CD4-positive, CD25-positive, alpha-beta regulatory T cell (primary cell): ENCODE results near the gene MRPS26. TPM values are rescaled to one million over a fixed set of nuclear protein-coding genes. Genes with fewer than 3 reads are reported as not detected.

Experiments
- ATAC-seq, 2 donors: fragments of 150-1000 bp; cut with Tn5 transposase; one replicate each; pipeline ENCODE4 v1.10.0; 2021; ENCODE audit warnings: low read depth in 2 of 2, moderate number of reproducible peaks in 2 of 2, moderate library complexity in 1 of 2
- DNase-seq, 3 donors: peaks; one replicate each; pipeline versions ENCODE4 v3.0.0 to v3.0.0-alpha.2; 2012 to 2022; ENCODE audit warnings: mixed read lengths in 1 of 3
- H3K27ac ChIP-seq: one replicate; pipeline ENCODE4 v1.7.0; 2013; ENCODE audit warnings: mild to moderate bottlenecking, low read length; ENCODE audit not compliant: insufficient read depth, poor library complexity, severe bottlenecking
- H3K27me3 ChIP-seq: one replicate; pipeline ENCODE4 v1.7.0; 2013; ENCODE audit warnings: low read length; ENCODE audit not compliant: control insufficient read depth, insufficient read depth
- H3K36me3 ChIP-seq: one replicate; pipeline ENCODE4 v1.7.0; 2013; ENCODE audit warnings: mild to moderate bottlenecking, low read length, moderate library complexity; ENCODE audit not compliant: control insufficient read depth, insufficient read depth
- H3K4me1 ChIP-seq: 2 replicates; pipeline ENCODE4 v1.7.0; 2013; ENCODE audit warnings: mild to moderate bottlenecking, low read length; ENCODE audit not compliant: insufficient read depth, control insufficient read depth, poor library complexity, severe bottlenecking
- H3K4me3 ChIP-seq: one replicate; pipeline ENCODE4 v1.7.0; 2013; ENCODE audit warnings: low read depth, mild to moderate bottlenecking, low read length, moderate library complexity
- H3K9me3 ChIP-seq, 2 experiments: 1 replicate in 1 of 2; 2 replicates in 1 of 2; pipeline ENCODE4 v1.7.0; 2013; ENCODE audit warnings: low read length in 2 of 2, mild to moderate bottlenecking in 1 of 2, moderate library complexity in 1 of 2; ENCODE audit not compliant: control insufficient read depth in 2 of 2
- H3K27ac Mint-ChIP-seq, 3 donors: one replicate each; pipeline ENCODE4 v1.8.0; 2020 to 2022; ENCODE audit warnings: mild to moderate bottlenecking in 3 of 3, mixed read lengths in 3 of 3, moderate library complexity in 2 of 3
- H3K27me3 Mint-ChIP-seq: one replicate; pipeline ENCODE4 v1.8.0; 2022; ENCODE audit warnings: mild to moderate bottlenecking, mixed read lengths
- H3K36me3 Mint-ChIP-seq: one replicate; pipeline ENCODE4 v1.8.0; 2020; ENCODE audit warnings: mixed read lengths
- H3K4me1 Mint-ChIP-seq, 4 donors: one replicate each; pipeline ENCODE4 v1.8.0; 2020 to 2022; ENCODE audit warnings: mixed read lengths in 4 of 4, mild to moderate bottlenecking in 1 of 4
- H3K4me3 Mint-ChIP-seq, 4 donors: one replicate each; pipeline ENCODE4 v1.8.0; 2020 to 2022; ENCODE audit warnings: mild to moderate bottlenecking in 4 of 4, mixed read lengths in 4 of 4, moderate library complexity in 3 of 4
- H3K9me3 Mint-ChIP-seq, 7 donors: one replicate each; pipeline ENCODE4 v1.8.0; 2020 to 2022; ENCODE audit warnings: mixed read lengths in 7 of 7, mild to moderate bottlenecking in 3 of 7, moderate library complexity in 2 of 7
- polyA plus RNA-seq, 4 donors: library from polyadenylated mRNA; unstranded; fragments of 300-500 nt; fragmentation: Illumina TruSeq; gene quantifications; one replicate each; pipeline ENCODE4 v1.2.3, GENCODE V29; 2021
- total RNA-seq: library from RNA; stranded (reverse); gene quantifications from one replicate; pipeline ENCODE4 v1.2.3, GENCODE V29; 2022

MRPS26 gene
- total and polyA plus RNA-seq, 5 donors from 2014 or later = 17.6 to 78.8 (median 72.5) TPM

DNA sequence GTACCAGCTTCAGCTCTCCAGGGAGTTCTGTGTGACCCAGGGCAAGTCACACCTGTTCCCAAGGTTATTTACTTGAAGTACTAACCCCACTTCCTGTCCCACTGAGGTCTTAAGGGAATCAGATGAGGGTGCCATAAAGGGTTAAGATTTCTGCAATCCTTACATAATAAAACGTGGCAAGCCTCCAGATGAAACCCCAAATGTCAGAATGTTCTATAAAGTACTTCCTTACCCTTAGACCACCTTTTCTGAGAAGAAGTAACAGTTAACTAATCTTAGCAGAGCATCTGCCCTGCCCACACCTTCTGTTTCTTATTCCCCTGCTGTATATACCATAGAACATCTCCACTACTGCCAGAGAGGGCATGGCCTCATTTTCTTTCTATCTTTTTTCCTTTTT, 44.7 kb downstream of the MRPS26 start:
- H3K4me3 ChIP-seq = no peak overlapping the region
- H3K4me1 ChIP-seq = peaks cover 33% of the 10 kb centered on the region
- H3K4me1 Mint-ChIP-seq = peaks cover 9 to 40% (median 21%) of the 10 kb centered on the region in 4 donors
- no peak overlapping the region for H3K27ac ChIP-seq
- peaks cover 0 to 2% (median 0%) of the 10 kb centered on the region in 7 donors for H3K9me3 Mint-ChIP-seq
- H3K27me3 ChIP-seq = no peaks in the 10 kb centered on the region
- H3K4me3 Mint-ChIP-seq = peak overlapping the region in 3 of 4 donors; percentile 27 to 85 (median 77)
- H3K36me3 Mint-ChIP-seq = no peaks in the 10 kb centered on the region
- peaks cover 57% of the 10 kb centered on the region for H3K27me3 Mint-ChIP-seq
- DNase-seq = peak in 1 of 3 donors; percentile 61
- H3K36me3 ChIP-seq = no peaks in the 10 kb centered on the region
- no peak for ATAC-seq
- H3K27ac Mint-ChIP-seq = peak overlapping the region in 2 of 3 donors; percentile 46 to 63
- no peaks in the 10 kb centered on the region for H3K9me3 ChIP-seq

DNA sequence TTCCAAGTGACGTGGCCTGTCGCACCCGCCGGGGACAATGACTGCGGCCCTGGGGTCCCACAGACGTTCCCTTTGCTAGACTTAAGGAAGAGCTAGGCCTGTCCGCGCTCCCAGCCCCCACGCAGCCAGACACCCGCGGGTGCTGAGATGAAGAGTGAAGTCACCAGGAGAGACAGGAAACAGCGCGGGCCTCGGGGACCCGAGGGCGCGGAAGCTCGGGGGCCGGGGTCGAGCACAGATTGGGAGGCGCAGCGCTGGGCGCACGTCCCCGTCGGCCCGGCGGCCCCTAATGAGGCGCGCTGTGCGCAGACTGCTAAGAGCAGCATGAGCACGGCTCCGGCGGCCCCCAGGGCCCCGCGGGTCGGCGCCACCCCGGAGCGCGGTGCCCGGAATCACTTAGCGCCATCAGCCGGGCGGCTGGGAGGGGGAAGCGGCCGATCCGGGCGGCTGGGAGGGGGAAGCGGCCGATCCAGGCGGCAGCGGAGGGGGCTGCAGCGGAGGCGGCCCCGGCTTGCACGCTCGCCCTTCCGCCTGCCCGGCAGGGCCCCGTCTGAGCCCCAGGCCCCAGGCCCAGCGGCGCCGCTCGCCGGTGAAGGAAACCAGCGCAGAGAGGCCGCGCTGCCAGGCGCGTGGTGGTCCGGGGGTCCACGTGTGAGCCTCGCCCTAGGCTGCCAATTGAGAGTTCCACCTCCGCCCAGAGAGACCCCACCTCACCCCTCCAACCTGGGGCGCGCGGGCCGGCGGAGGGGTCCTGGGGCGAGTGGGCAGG, 46.9 kb downstream of the MRPS26 start:
- Histone ChIP-seq H3K27ac (peak overlapping the region; percentile 88), H3K4me1 (peaks cover 33% of the 10 kb centered on the region), H3K36me3 (no peaks in the 10 kb centered on the region), H3K27me3 (no peaks in the 10 kb centered on the region), H3K9me3 (no peaks in the 10 kb centered on the region), H3K4me3 (peak overlapping the region; percentile 40)
- DNase-seq (peak in 2 of 3 donors; percentile 55 to 59), ATAC-seq (peak; percentile 40 to 43)
- Mint-ChIP-seq H3K4me1 (peaks cover 9 to 43% (median 21%) of the 10 kb centered on the region in 4 donors), H3K9me3 (peaks cover 0 to 2% (median 0%) of the 10 kb centered on the region in 7 donors), H3K36me3 (no peaks in the 10 kb centered on the region), H3K27me3 (peaks cover 52% of the 10 kb centered on the region), H3K4me3 (peak overlapping the region; percentile 88 to 97 (median 93)), H3K27ac (peak overlapping the region; percentile 98 to 99 (median 99))

DNA sequence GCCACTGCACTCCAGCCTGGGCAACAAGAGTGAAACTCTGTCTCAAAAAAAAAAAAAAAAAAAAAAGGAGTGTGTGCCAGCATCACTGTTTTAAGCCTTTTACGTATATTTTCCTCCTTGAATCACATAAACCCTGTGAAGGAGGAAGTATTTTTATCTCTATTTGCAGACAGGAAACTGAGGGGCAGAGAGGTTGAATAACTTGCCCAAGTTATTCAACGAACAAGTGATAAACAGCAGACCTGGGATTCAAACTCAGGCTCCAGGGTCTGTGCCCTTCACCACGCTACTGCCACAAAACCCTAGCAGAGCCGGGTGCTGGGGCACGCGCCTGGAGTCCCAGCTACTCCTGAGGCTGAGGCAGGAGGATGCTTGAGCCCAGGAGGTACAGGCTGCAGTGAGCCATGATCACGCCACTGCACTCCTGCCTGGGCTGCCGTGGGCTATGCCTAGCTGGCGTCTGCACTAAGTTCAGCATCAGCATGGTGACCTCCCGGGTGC, 48.1 kb downstream of the MRPS26 start:
- Histone ChIP-seq H3K36me3 (no peaks in the 10 kb centered on the region), H3K4me1 (peaks cover 33% of the 10 kb centered on the region), H3K4me3 (no peak overlapping the region), H3K9me3 (no peaks in the 10 kb centered on the region), H3K27me3 (no peaks in the 10 kb centered on the region), H3K27ac (peak overlapping the region; percentile 88)
- Mint-ChIP-seq H3K27me3 (peaks cover 41% of the 10 kb centered on the region), H3K36me3 (no peaks in the 10 kb centered on the region), H3K27ac (peak overlapping the region; percentile 90 to 99 (median 98)), H3K9me3 (peaks cover 0 to 2% (median 0%) of the 10 kb centered on the region in 7 donors), H3K4me3 (peak overlapping the region; percentile 82 to 96 (median 88)), H3K4me1 (peaks cover 9 to 43% (median 19%) of the 10 kb centered on the region in 4 donors)
- DNase-seq = peak in 2 of 3 donors; percentile 71 to 72
- ATAC-seq = peak; percentile 61

DNA sequence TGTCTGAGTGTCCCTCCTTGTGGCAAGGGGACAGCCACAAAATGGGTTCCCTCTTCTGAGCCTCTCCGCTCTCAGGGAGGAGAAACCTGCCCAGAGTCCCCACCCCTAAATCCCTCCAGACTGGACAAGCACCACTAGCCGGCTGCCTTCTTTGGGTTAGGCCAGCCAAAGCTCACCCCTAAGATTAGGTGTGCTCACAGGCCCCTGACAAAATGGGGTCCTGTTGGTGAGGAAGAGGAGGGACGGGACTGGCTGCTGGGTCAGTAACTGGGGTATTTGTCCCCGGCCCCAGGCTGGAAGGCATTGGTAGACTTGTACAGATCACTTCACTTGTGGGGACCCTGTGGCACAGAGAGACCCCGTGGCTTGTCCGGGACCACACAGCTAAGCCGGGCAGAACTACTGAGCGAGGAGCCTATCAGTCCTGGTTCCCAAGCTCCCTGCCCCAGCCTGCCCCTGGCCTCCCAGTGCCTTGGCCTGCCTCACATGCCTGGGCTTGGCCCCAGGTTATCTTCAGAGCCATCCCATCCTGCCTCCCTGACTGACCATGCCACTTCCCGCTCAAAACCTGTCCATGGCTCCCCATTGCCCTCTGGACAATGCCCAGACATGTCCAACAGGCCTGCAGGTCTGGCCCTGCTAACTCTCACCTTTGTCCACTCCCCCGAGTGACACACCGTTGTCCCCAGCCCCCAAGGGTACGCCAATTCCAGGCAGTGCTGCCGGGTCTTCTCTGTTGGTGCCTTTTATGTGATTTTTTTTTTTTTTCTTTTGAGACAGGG, 49.2 kb downstream of the MRPS26 start:
- Mint-ChIP-seq H3K27me3 (peaks cover 30% of the 10 kb centered on the region), H3K4me1 (peaks cover 7 to 37% (median 17%) of the 10 kb centered on the region in 4 donors), H3K36me3 (no peaks in the 10 kb centered on the region), H3K27ac (peak overlapping the region; percentile 38 to 99 (median 88)), H3K9me3 (no peaks in the 10 kb centered on the region), H3K4me3 (peak overlapping the region in 2 of 4 donors; percentile 35 to 47)
- Histone ChIP-seq H3K9me3 (no peaks in the 10 kb centered on the region), H3K27ac (peak overlapping the region; percentile 88), H3K4me1 (peaks cover 33% of the 10 kb centered on the region), H3K4me3 (no peak overlapping the region), H3K36me3 (no peaks in the 10 kb centered on the region), H3K27me3 (no peaks in the 10 kb centered on the region)
- DNase-seq (no peak), ATAC-seq (no peak)

Other genes with a start within 250 kb of the MRPS26 start
- gene CPXM1, start 245.4 kb upstream of the MRPS26 start, total RNA-seq = 1.2 TPM
- gene CPXM1, start 245.4 kb upstream of the MRPS26 start, polyA plus RNA-seq = under 1 TPM in 1 of 4 donors, not detected in 3; 0.10 TPM
- gene C20orf141, start 231.1 kb upstream of the MRPS26 start, total RNA-seq = not detected
- not detected for gene C20orf141, start 231.1 kb upstream of the MRPS26 start, polyA plus RNA-seq
- gene TMEM239, start 229.7 kb upstream of the MRPS26 start, total RNA-seq = not detected
- gene TMEM239, start 229.7 kb upstream of the MRPS26 start, polyA plus RNA-seq = not detected
- gene PCED1A, start 205.4 kb upstream of the MRPS26 start, total RNA-seq = 47.2 TPM
- 10 to 100 TPM; 17.8 to 24.9 (median 19.5) TPM for gene PCED1A, start 205.4 kb upstream of the MRPS26 start, polyA plus RNA-seq
- gene VPS16, start 205.3 kb upstream of the MRPS26 start, total RNA-seq = 53.9 TPM
- gene VPS16, start 205.3 kb upstream of the MRPS26 start, polyA plus RNA-seq = 10 to 100 TPM; 30.6 to 35.3 (median 30.9) TPM
- gene PTPRA, start 172.6 kb upstream of the MRPS26 start, total RNA-seq = 103 TPM
- 10 to 100 TPM; 26.2 to 35.5 (median 32.3) TPM for gene PTPRA, start 172.6 kb upstream of the MRPS26 start, polyA plus RNA-seq
- gene GNRH2, start 2.4 kb upstream of the MRPS26 start, total RNA-seq = 1.9 TPM
- not detected for gene GNRH2, start 2.4 kb upstream of the MRPS26 start, polyA plus RNA-seq
- gene OXT, start 25.6 kb downstream of the MRPS26 start, total RNA-seq = not detected
- under 1 TPM in 3 of 4 donors, not detected in 1; 0.50 to 0.83 (median 0.61) TPM for gene OXT, start 25.6 kb downstream of the MRPS26 start, polyA plus RNA-seq
- 1.4 TPM for gene AVP, start 38.7 kb downstream of the MRPS26 start, total RNA-seq
- not detected for gene AVP, start 38.7 kb downstream of the MRPS26 start, polyA plus RNA-seq
- gene FASTKD5, start 113.8 kb downstream of the MRPS26 start, total RNA-seq = 35.0 TPM
- gene FASTKD5, start 113.8 kb downstream of the MRPS26 start, polyA plus RNA-seq = 10 to 100 TPM; 17.4 to 31.1 (median 25.8) TPM
- 9.3 TPM for gene UBOX5, start 113.8 kb downstream of the MRPS26 start, total RNA-seq
- 1 to 10 TPM; 5.3 to 7.7 (median 6.8) TPM for gene UBOX5, start 113.8 kb downstream of the MRPS26 start, polyA plus RNA-seq
- gene LZTS3, start 127.5 kb downstream of the MRPS26 start, total RNA-seq = 24.2 TPM
- gene LZTS3, start 127.5 kb downstream of the MRPS26 start, polyA plus RNA-seq = 1 to 10 TPM; 1.0 to 2.3 (median 1.1) TPM
- 39.2 TPM for gene DDRGK1, start 158.6 kb downstream of the MRPS26 start, total RNA-seq
- 10 to 100 TPM; 44.7 to 53.8 (median 49.5) TPM for gene DDRGK1, start 158.6 kb downstream of the MRPS26 start, polyA plus RNA-seq
- gene ITPA, start 163.4 kb downstream of the MRPS26 start, total RNA-seq = 51.1 TPM
- gene ITPA, start 163.4 kb downstream of the MRPS26 start, polyA plus RNA-seq = 10 to 100 TPM; 56.6 to 97.1 (median 88.5) TPM
- gene SLC4A11, start 193.1 kb downstream of the MRPS26 start, total RNA-seq = 0.52 TPM
- under 1 TPM in 1 of 4 donors, not detected in 3; 0.51 TPM for gene SLC4A11, start 193.1 kb downstream of the MRPS26 start, polyA plus RNA-seq